GM23248 (cell line): Measurements from ENCODE around the gene MANF.

Source experiments
- EZH2 ChIP-seq: fragments of 200-600 bp; sonication (generic); IDR thresholded peaks from 2 replicates; pipeline ENCODE4 v1.6.1; 2018; ENCODE audit warnings: antibody characterized with exemption, mild to moderate bottlenecking; ENCODE audit not compliant: insufficient read depth, poor library complexity, severe bottlenecking
- EZH2phosphoT487 ChIP-seq: fragments of 200-600 bp; sonication (generic); IDR thresholded peaks from 2 replicates; pipeline ENCODE4 v1.6.1; 2018; ENCODE audit warnings: antibody characterized with exemption, moderate library complexity, mild to moderate bottlenecking, low read depth; ENCODE audit not compliant: insufficient read depth

DNA sequence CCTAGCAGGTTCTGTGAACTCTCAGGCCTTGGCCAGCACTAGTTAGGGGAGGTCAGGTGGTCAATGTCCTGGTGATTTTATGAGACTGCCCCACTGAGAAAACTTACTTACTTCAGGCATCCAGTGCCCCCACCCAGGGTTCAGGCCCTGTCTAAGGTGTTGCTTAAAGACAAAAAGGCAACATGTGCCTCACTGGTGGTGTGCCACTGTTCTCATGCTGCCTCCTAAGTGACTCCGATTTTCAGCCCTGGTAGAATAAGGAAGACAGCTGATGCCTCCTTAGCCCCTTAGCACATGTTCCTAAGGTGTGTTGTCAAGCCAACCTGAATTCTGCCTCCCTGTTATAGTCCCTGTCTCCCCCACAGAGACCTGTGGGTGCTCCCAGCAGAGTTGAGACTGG lies 11.3 kb downstream of the MANF start:
- TF ChIP-seq EZH2 (no peak), EZH2phosphoT487 (no peak)
